HEK293 (cell line): ENCODE data around the gene TPRG1.

Source experiments
- CTCF ChIA-PET: fragments of 350-600 bp; formaldehyde crosslinking; extraction: SDS; loops from one replicate; lab custom pipeline; 2021; ENCODE audit warnings: antibody characterized with exemption; lab: Yijun Ruan, JAX
- POLR2A ChIA-PET: fragments of 300-600 bp; formaldehyde crosslinking; extraction: SDS; loops from one replicate; lab custom pipeline; 2020; ENCODE audit warnings: antibody characterized with exemption, inconsistent platforms; lab: Yijun Ruan, JAX
- H3K27ac ChIP-seq: fragments of 200-500 bp; sonication (Bioruptor generic); 2 replicates; pipeline ENCODE4 v1.5.1; 2014; ENCODE audit warnings: low read depth, low read length, control low read depth, inconsistent platforms; ENCODE audit errors: extremely low read depth
- H3K36me3 ChIP-seq, 2 experiments: fragments of 200-500 bp in 1 of 2; sonication (Bioruptor generic) in 1 of 2; 1 replicate in 1 of 2; 2 replicates in 1 of 2; pipeline ENCODE4 v1.5.1; 2014 to 2017; ENCODE audit warnings: inconsistent platforms in 2 of 2, low read length in 2 of 2; ENCODE audit not compliant: control insufficient read depth in 2 of 2, insufficient read depth in 1 of 2
- H3K4me1 ChIP-seq: fragments of 200-500 bp; sonication (Bioruptor generic); 2 replicates; pipeline ENCODE4 v1.5.1; 2014; ENCODE audit warnings: mild to moderate bottlenecking, low read length, inconsistent platforms; ENCODE audit not compliant: control insufficient read depth, insufficient read depth
- H3K4me3 ChIP-seq: 2 replicates; pipeline ENCODE4 v1.5.1; 2011; ENCODE audit warnings: low read depth, mild to moderate bottlenecking, control low read depth, low read length, moderate library complexity
- H3K9me3 ChIP-seq: fragments of 200-500 bp; sonication (Bioruptor generic); 2 replicates; pipeline ENCODE4 v1.5.1; 2014; ENCODE audit warnings: low read depth, low read length, inconsistent platforms; ENCODE audit not compliant: control insufficient read depth, insufficient read depth
- ATF2 ChIP-seq: fragments of 450-650 bp; formaldehyde crosslinking; IDR thresholded peaks from 2 replicates; pipeline ENCODE4 v1.5.1; 2016; ENCODE audit warnings: missing biosample characterization, missing genetic modification characterization, low read depth
- GLI2 ChIP-seq: fragments of 450-650 bp; formaldehyde crosslinking; IDR thresholded peaks from 2 replicates; pipeline ENCODE4; 2017; ENCODE audit warnings: missing biosample characterization, missing genetic modification characterization, low read depth, borderline replicate concordance
- MZF1 ChIP-seq: fragments of 450-650 bp; formaldehyde crosslinking; IDR thresholded peaks from 2 replicates; pipeline ENCODE4 v1.5.1; 2017; ENCODE audit warnings: missing biosample characterization, missing genetic modification characterization, borderline replicate concordance
- PRDM10 ChIP-seq: fragments of 450-650 bp; formaldehyde crosslinking; IDR thresholded peaks from 2 replicates; pipeline ENCODE4 v1.5.1; 2016; ENCODE audit warnings: missing biosample characterization, missing genetic modification characterization
- SETDB1 ChIP-seq: IDR thresholded peaks from one replicate; pipeline ENCODE4 v1.6.1; 2017; ENCODE audit warnings: mild to moderate bottlenecking, low read length, moderate library complexity, mixed read lengths; ENCODE audit not compliant: insufficient read length
- SP7 ChIP-seq: fragments of 450-650 bp; formaldehyde crosslinking; IDR thresholded peaks from 2 replicates; pipeline ENCODE4 v1.5.1; 2016; ENCODE audit warnings: missing biosample characterization, missing genetic modification characterization
- ZBTB8A ChIP-seq: fragments of 450-650 bp; formaldehyde crosslinking; IDR thresholded peaks from 2 replicates; pipeline ENCODE4 v1.5.1; 2016; ENCODE audit warnings: missing biosample characterization, missing genetic modification characterization
- ZNF10 ChIP-seq: fragments of 450-650 bp; formaldehyde crosslinking; IDR thresholded peaks from 2 replicates; pipeline ENCODE4 v1.5.1; 2017; ENCODE audit warnings: missing biosample characterization, missing genetic modification characterization
- ZNF202 ChIP-seq: fragments of 450-650 bp; formaldehyde crosslinking; IDR thresholded peaks from 2 replicates; pipeline ENCODE4 v1.5.1; 2016; ENCODE audit warnings: missing biosample characterization, missing genetic modification characterization, borderline replicate concordance
- ZNF23 ChIP-seq: fragments of 450-650 bp; formaldehyde crosslinking; IDR thresholded peaks from 2 replicates; pipeline ENCODE4 v1.5.1; 2016; ENCODE audit warnings: missing biosample characterization, missing genetic modification characterization, borderline replicate concordance
- ZNF248 ChIP-seq: fragments of 450-650 bp; formaldehyde crosslinking; IDR thresholded peaks from 2 replicates; pipeline ENCODE4 v1.5.1; 2017; ENCODE audit warnings: missing biosample characterization, missing genetic modification characterization
- ZNF26 ChIP-seq: fragments of 450-650 bp; formaldehyde crosslinking; IDR thresholded peaks from 2 replicates; pipeline ENCODE4 v1.5.1; 2016; ENCODE audit warnings: missing biosample characterization, missing genetic modification characterization
- ZNF302 ChIP-seq: fragments of 450-650 bp; formaldehyde crosslinking; IDR thresholded peaks from 2 replicates; pipeline ENCODE4 v1.5.1; 2016; ENCODE audit warnings: missing biosample characterization, missing genetic modification characterization, low read depth
- ZNF391 ChIP-seq: fragments of 450-650 bp; formaldehyde crosslinking; IDR thresholded peaks from 2 replicates; pipeline ENCODE4 v1.5.1; 2016; ENCODE audit warnings: low read depth, missing biosample characterization, missing genetic modification characterization, borderline replicate concordance
- ZNF404 ChIP-seq: fragments of 450-650 bp; formaldehyde crosslinking; IDR thresholded peaks from 2 replicates; pipeline ENCODE4 v1.5.1; 2017; ENCODE audit warnings: missing biosample characterization, missing genetic modification characterization
- ZNF416 ChIP-seq: fragments of 450-650 bp; formaldehyde crosslinking; IDR thresholded peaks from 2 replicates; pipeline ENCODE4 v1.5.1; 2016; ENCODE audit warnings: missing biosample characterization, missing genetic modification characterization
- ZNF501 ChIP-seq: fragments of 450-650 bp; formaldehyde crosslinking; IDR thresholded peaks from 2 replicates; pipeline ENCODE4 v1.5.1; 2016; ENCODE audit warnings: missing biosample characterization, missing genetic modification characterization
- ZNF555 ChIP-seq: fragments of 450-650 bp; formaldehyde crosslinking; conservative IDR thresholded peaks from 2 replicates; pipeline ENCODE4 v1.5.1; 2017; ENCODE audit warnings: missing biosample characterization, mild to moderate bottlenecking, missing genetic modification characterization, inconsistent platforms
- ZNF558 ChIP-seq: fragments of 450-650 bp; formaldehyde crosslinking; IDR thresholded peaks from 2 replicates; pipeline ENCODE4 v1.5.1; 2016; ENCODE audit warnings: missing biosample characterization, missing genetic modification characterization
- ZNF629 ChIP-seq: fragments of 450-650 bp; formaldehyde crosslinking; IDR thresholded peaks from 2 replicates; pipeline ENCODE4 v1.5.1; 2017; ENCODE audit warnings: missing biosample characterization, missing genetic modification characterization
- ZNF843 ChIP-seq: fragments of 450-650 bp; formaldehyde crosslinking; IDR thresholded peaks from 2 replicates; pipeline ENCODE4 v1.5.1; 2016; ENCODE audit warnings: missing biosample characterization, missing genetic modification characterization

Gene TPRG1

GRCh38 chr3:189276444-189277219 lies 104.9 kb downstream of the TPRG1 start:
- no peak overlapping the region for H3K4me3 ChIP-seq
- POLR2A ChIA-PET = interaction anchor here (0.7 kb wide), 1 partner anchor 1379 kb away, joined by 3 read pairs; no protein-coding TSS in a partner anchor
- 0 out of 2 replicates have a peak, but pooled peaks have one; percentile 18 for TF ChIP-seq PRDM10 (tag by site-specific recombination)
- TF ChIP-seq GLI2 (tag by site-specific recombination) = no peak
- peak; percentile 76 for TF ChIP-seq SP7 (tag by site-specific recombination)
- CTCF ChIA-PET = interaction anchor here (0.6 to 1.8 kb wide), 7 partner anchors 8 to 938 kb away, joined by 3 to 7 read pairs (median 5); no protein-coding TSS in a partner anchor
- no peaks in the 10 kb centered on the region; the same call in 1 of the 2 replicates for H3K4me1 ChIP-seq
- no peaks in the 10 kb centered on the region for H3K36me3 ChIP-seq
- H3K9me3 ChIP-seq = no peaks in the 10 kb centered on the region
- H3K27ac ChIP-seq = no peak overlapping the region

- Histone ChIP-seq H3K9me3 (no peaks in the 10 kb centered on the region), H3K27ac (no peak overlapping the region), H3K4me1 (no peaks in the 10 kb centered on the region; the same call in 1 of the 2 replicates), H3K4me3 (no peak overlapping the region), H3K36me3 (no peaks in the 10 kb centered on the region)
- TF ChIP-seq ATF2 (tag by site-specific recombination) (0 out of 2 replicates have a peak, but pooled peaks have one; percentile 8), ZNF404 (tag by site-specific recombination) (no peak), ZNF10 (tag by site-specific recombination) (no peak), ZNF555 (tag by site-specific recombination) (no peak), MZF1 (tag by site-specific recombination) (peak; percentile 77; the same call in 1 of the 2 replicates), ZNF501 (tag by site-specific recombination) (no peak), ZNF391 (tag by site-specific recombination) (no peak), ZNF248 (no peak)
- ChIA-PET CTCF (interaction anchor here (0.7 to 1.8 kb wide), 2 partner anchors 9 to 937 kb away, joined by 5 to 7 read pairs; no protein-coding TSS in a partner anchor), POLR2A (interaction anchor here (0.7 kb wide), 1 partner anchor 1378 kb away, joined by 3 read pairs; no protein-coding TSS in a partner anchor)
Observed at GRCh38 chr3:189277711-189278110, 105.9 kb downstream of the TPRG1 start.

GRCh38 chr3:189278221-189278620 lies 106.5 kb downstream of the TPRG1 start:
- ChIA-PET POLR2A (no interaction called here), CTCF (no interaction called here)
- H3K9me3 ChIP-seq = no peaks in the 10 kb centered on the region
- no peak overlapping the region for H3K4me3 ChIP-seq
- H3K36me3 ChIP-seq = no peaks in the 10 kb centered on the region
- no peaks in the 10 kb centered on the region; the same call in 1 of the 2 replicates for H3K4me1 ChIP-seq
- TF ChIP-seq SETDB1 (no peak), ZNF23 (no peak), ZNF248 (no peak), ZNF558 (no peak), ZNF416 (no peak), ZNF26 (no peak), ZNF629 (tag by site-specific recombination) (no peak), ZNF202 (tag by site-specific recombination) (no peak), ZNF302 (tag by site-specific recombination) (no peak), SP7 (tag by site-specific recombination) (no peak), ZBTB8A (tag by site-specific recombination) (no peak), ZNF843 (tag by site-specific recombination) (no peak)
- H3K27ac ChIP-seq = no peak overlapping the region
